HepG2 (cell line): Measurements from ENCODE around the gene CAMTA1. TPM values are rescaled to one million over a fixed set of nuclear protein-coding genes. Genes with fewer than 3 reads are reported as not detected.

Experiments
- ATAC-seq: fragments of 200-7000 bp; cut with Tn5 transposase; 3 replicates; pipeline ENCODE4 v1.9.1; 2020; ENCODE audit warnings: mild to moderate bottlenecking, moderate library complexity
- BruUV-seq: library from RNA; stranded (reverse); fragments of 400-500 nt; replicated peaks from 2 replicates; lab custom pipeline; 2021; lab: Mats Ljungman, UMichigan
- CTCF ChIA-PET: fragments of 300-600 bp; formaldehyde crosslinking; extraction: SDS; loops from one replicate; lab custom pipeline; 2021; ENCODE audit warnings: low total read pairs, inconsistent platforms, low intra/inter-chr PET ratio; lab: Yijun Ruan, JAX
- POLR2A ChIA-PET: fragments of 350-600 bp; sonication (Branson Sonifier 250); formaldehyde crosslinking; loops from one replicate; lab custom pipeline; 2020; ENCODE audit warnings: antibody characterized with exemption, inconsistent platforms; lab: Yijun Ruan, JAX
- DNase-seq: peaks from one replicate; pipeline ENCODE4 v3.0.0-alpha.2; 2015; ENCODE audit warnings: low spot score
- FAIRE-seq: peaks from 3 replicates; lab custom pipeline; 2011; peaks lifted over from hg19 to GRCh38; lab: Jason Lieb, UNC
- H2AFZ ChIP-seq: one replicate; pipeline ENCODE4 v1.6.1; 2011; ENCODE audit warnings: low read length, inconsistent platforms
- H3K27ac ChIP-seq: fragments of 300-600 bp; 3 replicates; pipeline ENCODE4 v1.8.0; 2011; ENCODE audit warnings: mixed run types, mild to moderate bottlenecking, mixed read lengths, low read length, inconsistent platforms; ENCODE audit not compliant: insufficient read depth; ENCODE audit errors: extremely low read length
- H3K27me3 ChIP-seq, 2 experiments: fragments of 200-600 bp in 1 of 2; 2 replicates in 1 of 2; 3 replicates in 1 of 2; pipeline versions ENCODE4 v1.6.0 to v1.8.0; 2011; ENCODE audit warnings: low read length in 2 of 2, mild to moderate bottlenecking in 2 of 2, moderate library complexity in 2 of 2, inconsistent platforms in 1 of 2; ENCODE audit not compliant: insufficient read depth in 2 of 2, control insufficient read depth in 1 of 2
- H3K36me3 ChIP-seq, 2 experiments: fragments of 200-600 bp in 1 of 2; replicated peaks in 1 of 2; 2 replicates in 1 of 2; 3 replicates in 1 of 2; pipeline versions ENCODE4 v1.5.1 to v1.8.0; 2011; ENCODE audit warnings: low read length in 2 of 2, inconsistent platforms in 1 of 2; ENCODE audit not compliant: insufficient read depth in 2 of 2, control insufficient read depth in 1 of 2
- H3K4me1 ChIP-seq: 2 replicates; pipeline ENCODE4 v1.5.1; 2012; ENCODE audit warnings: low read length, inconsistent platforms; ENCODE audit not compliant: insufficient read depth
- H3K4me2 ChIP-seq: 2 replicates; pipeline ENCODE4 v1.6.0; 2011; ENCODE audit warnings: low read depth, low read length, inconsistent platforms
- H3K4me3 ChIP-seq, 3 experiments: fragments of 200-600 bp in 1 of 3; sonication (generic), shearing (Covaris generic) in 1 of 3; replicated peaks in 1 of 3; 2 replicates each; pipeline ENCODE4 v1.5.1; 2011 to 2016; ENCODE audit warnings: low read length in 3 of 3, inconsistent platforms in 2 of 3, low read depth in 2 of 3, mild to moderate bottlenecking in 2 of 3, control low read depth in 1 of 3, mixed read lengths in 1 of 3; ENCODE audit not compliant: insufficient read depth in 1 of 3
- H3K79me2 ChIP-seq: one replicate; pipeline ENCODE4 v1.6.1; 2011; ENCODE audit warnings: low read length, inconsistent platforms; ENCODE audit not compliant: insufficient read depth
- H3K9ac ChIP-seq: 2 replicates; pipeline ENCODE4 v1.6.0; 2011; ENCODE audit warnings: mild to moderate bottlenecking, low read depth, low read length, inconsistent platforms; ENCODE audit not compliant: insufficient read depth
- H3K9me3 ChIP-seq: 2 replicates; pipeline ENCODE4 v1.5.1; 2012; ENCODE audit warnings: mild to moderate bottlenecking, low read length
- H4K20me1 ChIP-seq: 2 replicates; pipeline ENCODE4 v1.6.0; 2011; ENCODE audit warnings: inconsistent platforms, mild to moderate bottlenecking, low read length, moderate library complexity; ENCODE audit not compliant: insufficient read depth
- ASH2L ChIP-seq: fragments of 300-600, 200-600 bp; sonication (generic); IDR thresholded peaks from 2 replicates; pipeline ENCODE4 v1.7.0; 2017; ENCODE audit warnings: low read depth, mild to moderate bottlenecking, moderate library complexity, mixed read lengths, low read length; ENCODE audit not compliant: insufficient read length
- KLF11 ChIP-seq: IDR thresholded peaks from 2 replicates; pipeline ENCODE4 v1.6.1; 2016; ENCODE audit warnings: missing compliant biosample characterization
- KLF12 ChIP-seq: sonication (generic); formaldehyde crosslinking; IDR thresholded peaks from 2 replicates; pipeline ENCODE4 v1.4.0; 2020; ENCODE audit warnings: missing genetic modification reagents, borderline replicate concordance
- MAFK ChIP-seq, 2 experiments: IDR thresholded peaks in 1 of 2; conservative IDR thresholded peaks in 1 of 2; 2 replicates each; pipeline ENCODE4 v1.6.1; 2011; ENCODE audit warnings: improper control_type of control experiment in 2 of 2, low read length in 2 of 2
- PLRG1 ChIP-seq: fragments of 450-650 bp; conservative IDR thresholded peaks from 2 replicates; pipeline ENCODE4 v1.6.1; 2016
- RFXANK ChIP-seq: IDR thresholded peaks from 2 replicates; pipeline ENCODE4 v1.6.1; 2016
- RNF2 ChIP-seq: fragments of 450-650 bp; conservative IDR thresholded peaks from 2 replicates; pipeline ENCODE4 v1.6.1; 2016; ENCODE audit warnings: low read depth
- SP1 ChIP-seq, 2 experiments: fragments of 450-650 bp in 1 of 2; sonication (generic) in 1 of 2; formaldehyde crosslinking in 1 of 2; IDR thresholded peaks; 2 replicates each; pipeline versions ENCODE4 v1.4.0 to v1.6.1; 2016 to 2020; ENCODE audit warnings: missing genetic modification reagents in 1 of 2
- SRSF9 ChIP-seq: fragments of 200-400 bp; formaldehyde crosslinking; IDR thresholded peaks from 2 replicates; pipeline ENCODE4 v1.6.1; 2018; ENCODE audit warnings: borderline replicate concordance, mild to moderate bottlenecking, low read depth, low read length; ENCODE audit not compliant: insufficient read depth, poor library complexity, severe bottlenecking
- TEAD3 ChIP-seq: optimal IDR thresholded peaks from 2 replicates; pipeline ENCODE3; 2016; ENCODE audit warnings: borderline replicate concordance
- ZFP1 ChIP-seq: IDR thresholded peaks from 2 replicates; pipeline ENCODE4 v1.6.1; 2016
- ZFP36 ChIP-seq: fragments of 150-350 bp; IDR thresholded peaks from 2 replicates; pipeline ENCODE4 v1.6.1; 2018; ENCODE audit warnings: borderline replicate concordance, low read length, low read depth; ENCODE audit not compliant: partially characterized antibody
- ZNF136 ChIP-seq: sonication (generic); formaldehyde crosslinking; IDR thresholded peaks from 2 replicates; pipeline ENCODE4 v1.8.1; 2022; ENCODE audit warnings: low read depth, mild to moderate bottlenecking, moderate library complexity, missing genetic modification reagents
- ZSCAN9 ChIP-seq: IDR thresholded peaks from 2 replicates; pipeline ENCODE4 v1.6.1; 2016; ENCODE audit warnings: borderline replicate concordance
- WGBS: methylation state at CpG from one replicate; pipeline ENCODE4 v1.1.6; 2017; ENCODE audit warnings: low lambda C conversion rate; 5-methylcytosine and 5-hydroxymethylcytosine counted together
- in situ Hi-C: cut with HindIII; loops from 2 replicates; pipeline ENCODE4 v1.10.0; 2017; ENCODE audit warnings: low pct_unique_long_range_greater_than_20kb; ENCODE audit not compliant: extremely low pct_ligation_motif_present
- intact Hi-C: fragments of 100-400 bp; cut with micrococcal nuclease; formaldehyde crosslinking; loops from one replicate; pipeline ENCODE4 v1.10.0; 2022; ENCODE audit not compliant: unreplicated experiment
- polyA plus RNA-seq, 8 experiments: library from polyadenylated mRNA; depleted of rRNA in 3 of 8; stranded (reverse) in 7 of 8; unstranded in 1 of 8; fragments of >200 nt; fragmentation: Illumina TruSeq in 4 of 8; extraction: Trizol in 4 of 8; gene quantifications; 2 replicates each; pipeline versions ENCODE4 v1.2.1 to v1.2.3, GENCODE V29; 2011 to 2016; ENCODE audit warnings: low read depth in 4 of 8, missing spikeins in 1 of 8, mixed read lengths in 1 of 8; ENCODE audit not compliant: insufficient read depth in 1 of 8
- total RNA-seq, 5 experiments: library from RNA; depleted of rRNA; stranded (reverse); fragments of >200 nt; fragmentation: Illumina TruSeq; extraction: Trizol; gene quantifications; 2 replicates each; pipeline ENCODE4 v1.2.3, GENCODE V29; 2016; ENCODE audit warnings: low read depth in 1 of 5
- TF ChIP-seq, protein P1 (sequence below): sonication (generic); formaldehyde crosslinking; IDR thresholded peaks from 2 replicates; pipeline ENCODE4 v1.8.0; 2022; ENCODE audit warnings: mild to moderate bottlenecking, missing genetic modification reagents

CAMTA1 gene
- total and polyA plus RNA-seq, 2 of the 13 experiments (the other 11 are each of a cell fraction or from before 2014, with no cell fraction given), result 25.0 to 36.4 TPM

DNA sequence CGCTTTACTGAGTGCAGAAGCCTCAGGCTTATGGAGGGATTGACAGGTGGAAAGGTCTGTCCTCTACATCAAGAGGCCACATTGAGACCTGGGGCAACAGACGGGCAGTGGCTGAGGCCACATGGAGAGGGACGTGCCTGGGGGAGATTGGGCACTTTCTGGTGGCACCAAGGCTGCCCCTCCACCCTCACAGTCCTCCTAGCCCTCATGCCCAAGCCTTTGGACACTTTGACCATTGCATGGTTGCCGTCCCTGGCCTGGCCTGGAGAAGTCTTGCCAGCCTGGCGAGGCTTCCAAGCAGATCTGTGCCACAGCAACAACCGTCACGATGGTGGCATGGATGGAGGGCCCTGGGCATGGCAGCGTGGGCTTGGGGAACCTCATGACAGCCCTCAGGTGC lies 793.8 kb downstream of the CAMTA1 start:
- ChIA-PET CTCF (no interaction called here), POLR2A (no interaction called here)
- FAIRE-seq (no peak), ATAC-seq (no peak), DNase-seq (no peak)
- Histone ChIP-seq H4K20me1 (no peaks in the 10 kb centered on the region), H3K36me3 (no peaks in the 10 kb centered on the region), H3K4me3 (no peak overlapping the region), H3K4me1 (no peaks in the 10 kb centered on the region), H3K9ac (no peak overlapping the region), H3K9me3 (no peaks in the 10 kb centered on the region), H3K27ac (no peak overlapping the region), H2AFZ (no peak overlapping the region), H3K4me2 (no peak overlapping the region), H3K79me2 (no peaks in the 10 kb centered on the region), H3K27me3 (peaks cover 1 to 43% of the 10 kb centered on the region in 2 experiments; a peak in 3 of 5 replicates)
- in situ Hi-C loops (no loop called here), intact Hi-C loops (no loop called here)
- no TSS peak for BruUV-seq
- 11% methylated on average over 2 of the region's 8 CpGs for WGBS
- TF ChIP-seq ZSCAN9 (CRISPR knock-in tag) (no peak), SRSF9 (no peak), TEAD3 (no peak), KLF12 (CRISPR knock-in tag) (no peak), ZFP1 (CRISPR knock-in tag) (no peak), RNF2 (no peak), SP1 (IDR thresholded peaks at IDR 0.05) (no peak), SP1 (CRISPR knock-in tag; IDR thresholded peaks at IDR 0.05) (no peak), KLF11 (CRISPR knock-in tag) (no peak), PLRG1 (no peak), RFXANK (CRISPR knock-in tag) (no peak), ZFP36 (no peak), ZNF136 (CRISPR knock-in tag) (no peak), MAFK (conservative IDR thresholded peaks at IDR 0.05 in 1 of 2, IDR thresholded peaks at IDR 0.05 in 1 of 2; ENCODE audit: low read length in 2 of 2) (no peak), ASH2L (no peak)
- TF ChIP-seq, protein P1, sequence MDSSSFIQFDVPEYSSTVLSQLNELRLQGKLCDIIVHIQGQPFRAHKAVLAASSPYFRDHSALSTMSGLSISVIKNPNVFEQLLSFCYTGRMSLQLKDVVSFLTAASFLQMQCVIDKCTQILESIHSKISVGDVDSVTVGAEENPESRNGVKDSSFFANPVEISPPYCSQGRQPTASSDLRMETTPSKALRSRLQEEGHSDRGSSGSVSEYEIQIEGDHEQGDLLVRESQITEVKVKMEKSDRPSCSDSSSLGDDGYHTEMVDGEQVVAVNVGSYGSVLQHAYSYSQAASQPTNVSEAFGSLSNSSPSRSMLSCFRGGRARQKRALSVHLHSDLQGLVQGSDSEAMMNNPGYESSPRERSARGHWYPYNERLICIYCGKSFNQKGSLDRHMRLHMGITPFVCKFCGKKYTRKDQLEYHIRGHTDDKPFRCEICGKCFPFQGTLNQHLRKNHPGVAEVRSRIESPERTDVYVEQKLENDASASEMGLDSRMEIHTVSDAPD (CRISPR knock-in tag), result no peak
